GM12873 (cell line): ENCODE measurements around the gene CHD9.

Source experiments
- CTCF ChIP-seq: IDR thresholded peaks from 2 replicates; pipeline ENCODE4 v1.5.1; 2012; ENCODE audit warnings: low read depth, mild to moderate bottlenecking, moderate library complexity, low read length, control low read depth; ENCODE audit not compliant: insufficient read depth; ENCODE audit errors: missing control alignments

The CHD9 gene

GRCh38 chr16:53029971-53030370 is 24.8 kb upstream of the CHD9 start:
- TF ChIP-seq CTCF = no peak

GRCh38 chr16:53031323-53031942 is 23.4 kb upstream of the CHD9 start:
- no peak for TF ChIP-seq CTCF

GRCh38 chr16:53034306-53034705 is 20.5 kb upstream of the CHD9 start:
- TF ChIP-seq CTCF = no peak

DNA sequence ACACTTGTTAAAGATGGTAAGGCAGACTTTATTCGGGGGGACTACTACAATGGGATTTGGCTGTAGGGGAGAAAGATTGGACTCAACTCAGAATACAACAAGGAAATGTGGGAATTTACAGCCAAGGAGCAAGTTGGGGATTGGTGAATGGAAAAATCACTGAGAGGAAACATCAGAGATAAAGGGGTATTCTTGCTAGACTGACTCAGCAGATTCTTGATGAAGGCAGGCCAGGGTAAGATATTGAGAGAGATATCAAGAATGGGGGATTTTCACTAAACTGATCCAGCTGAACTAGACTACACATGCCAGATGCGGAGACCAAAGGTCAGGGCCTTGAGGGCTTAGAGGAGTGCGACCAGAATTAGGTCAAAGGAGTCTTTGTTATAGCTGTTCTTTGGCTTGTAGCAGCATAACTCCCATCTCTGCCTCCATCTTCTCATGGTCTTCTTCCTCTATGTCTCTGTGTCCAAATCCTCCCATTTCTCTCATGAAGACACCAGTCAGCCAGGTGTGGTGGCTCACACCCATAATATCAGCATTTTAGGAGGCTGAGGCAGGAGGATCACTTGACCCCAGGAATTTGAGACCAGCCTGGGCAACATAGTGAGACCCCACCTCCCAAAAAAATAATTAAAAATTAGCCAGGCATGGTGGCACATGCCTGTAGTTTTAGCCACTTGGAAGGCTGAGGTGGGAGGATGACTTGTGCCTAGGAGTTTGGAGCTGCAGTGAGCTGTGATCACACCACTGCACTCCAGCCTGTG is 19.4 kb upstream of the CHD9 start:
- TF ChIP-seq CTCF = no peak

- TF ChIP-seq CTCF = no peak
Observed at GRCh38 chr16:53036066-53036465, 18.7 kb upstream of the CHD9 start.

GRCh38 chr16:53040788-53041187 is 14.0 kb upstream of the CHD9 start:
- TF ChIP-seq CTCF = no peak

DNA sequence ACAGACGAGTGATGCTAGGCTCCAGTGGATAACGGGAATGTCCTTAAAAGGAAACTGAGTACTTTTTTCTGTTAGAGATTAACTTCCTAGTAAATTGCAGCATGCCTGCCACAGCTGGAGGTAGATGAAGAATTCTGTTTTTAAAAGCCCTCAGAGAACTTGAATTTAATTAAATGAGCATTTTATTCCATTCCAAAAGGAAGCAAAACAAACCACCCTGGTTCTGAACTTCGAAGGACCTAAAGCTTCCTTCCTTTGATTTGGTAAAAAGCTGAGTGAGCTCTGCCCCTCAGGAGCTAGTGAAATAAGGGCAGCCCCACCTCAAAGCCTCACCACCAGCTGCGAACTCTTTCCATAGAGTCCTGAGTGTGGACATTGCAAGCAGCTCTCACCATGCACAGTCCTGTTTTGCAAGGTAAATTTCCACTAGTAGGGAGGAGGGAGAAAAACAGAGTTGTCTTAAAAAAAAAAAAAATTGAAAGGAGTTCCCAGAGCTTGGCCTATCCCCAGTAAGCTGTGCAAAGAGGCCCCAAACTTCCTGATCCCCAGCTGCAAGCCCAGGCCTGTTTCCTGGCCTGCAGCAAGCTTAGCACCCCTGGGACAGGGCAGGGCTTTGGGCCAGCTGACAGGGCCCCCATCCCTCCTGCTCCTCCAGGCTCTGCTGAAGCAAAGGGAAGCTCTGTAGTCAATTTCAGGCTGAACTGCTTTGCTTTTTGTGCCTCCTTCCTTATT is 13.3 kb upstream of the CHD9 start:
- TF ChIP-seq CTCF = no peak
